ENCODE data around the gene DUOXA2. TPM values are rescaled to one million over a fixed set of nuclear protein-coding genes. Genes with fewer than 3 reads are reported as not detected.

Gene DUOXA2
- total RNA-seq, 1 donor from 2014 or later = not detected

DNA sequence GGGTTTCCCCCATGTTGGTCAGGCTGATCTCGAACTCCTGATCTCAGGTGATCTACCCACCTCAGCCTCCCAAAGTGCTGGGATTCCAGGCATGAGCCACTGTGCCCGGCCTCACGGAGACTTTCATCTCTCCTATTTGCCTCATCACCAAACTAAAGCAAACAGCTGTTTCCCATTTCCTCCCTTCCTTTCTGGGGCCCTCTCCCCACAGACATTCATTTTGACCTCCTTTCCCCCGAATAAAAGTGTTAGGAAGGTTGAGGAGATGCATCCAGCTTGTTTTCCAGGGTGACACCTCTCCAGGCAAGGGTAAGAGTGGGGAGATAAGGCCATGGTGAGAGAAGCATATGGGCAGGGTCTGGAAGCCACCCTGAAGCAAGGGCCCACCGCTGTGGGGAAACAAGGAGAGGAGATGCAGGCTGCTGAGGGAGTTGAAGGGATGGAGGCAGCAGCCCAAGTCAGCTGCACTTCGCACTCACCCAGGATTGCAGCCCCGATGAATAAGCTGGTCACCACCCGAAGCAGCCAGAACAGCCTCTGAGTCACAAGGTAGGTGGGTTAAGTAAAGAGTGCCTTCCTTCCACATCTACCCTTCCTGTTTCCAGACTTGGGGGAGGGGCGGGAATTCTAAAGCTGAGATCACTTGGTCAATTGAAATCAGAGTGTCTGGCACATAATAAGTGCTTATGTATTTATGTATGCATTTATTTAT, 7.7 kb downstream of the DUOXA2 start:
- Mint-ChIP-seq H3K4me3 (ENCODE audit: unreplicated experiment) (no peak overlapping the region), H3K27me3 (ENCODE audit: low read depth) (peaks cover 29% of the 10 kb centered on the region), H3K27ac (ENCODE audit: unreplicated experiment) (peak overlapping the region; percentile 54), H3K4me1 (ENCODE audit: low read depth) (peaks cover 15% of the 10 kb centered on the region), H3K36me3 (ENCODE audit: low read depth) (no peaks in the 10 kb centered on the region), H3K9me3 (ENCODE audit: low read depth) (no peaks in the 10 kb centered on the region)
- DNase-seq (ENCODE audit: low spot score) = no peak
- TF ChIP-seq, protein P1, sequence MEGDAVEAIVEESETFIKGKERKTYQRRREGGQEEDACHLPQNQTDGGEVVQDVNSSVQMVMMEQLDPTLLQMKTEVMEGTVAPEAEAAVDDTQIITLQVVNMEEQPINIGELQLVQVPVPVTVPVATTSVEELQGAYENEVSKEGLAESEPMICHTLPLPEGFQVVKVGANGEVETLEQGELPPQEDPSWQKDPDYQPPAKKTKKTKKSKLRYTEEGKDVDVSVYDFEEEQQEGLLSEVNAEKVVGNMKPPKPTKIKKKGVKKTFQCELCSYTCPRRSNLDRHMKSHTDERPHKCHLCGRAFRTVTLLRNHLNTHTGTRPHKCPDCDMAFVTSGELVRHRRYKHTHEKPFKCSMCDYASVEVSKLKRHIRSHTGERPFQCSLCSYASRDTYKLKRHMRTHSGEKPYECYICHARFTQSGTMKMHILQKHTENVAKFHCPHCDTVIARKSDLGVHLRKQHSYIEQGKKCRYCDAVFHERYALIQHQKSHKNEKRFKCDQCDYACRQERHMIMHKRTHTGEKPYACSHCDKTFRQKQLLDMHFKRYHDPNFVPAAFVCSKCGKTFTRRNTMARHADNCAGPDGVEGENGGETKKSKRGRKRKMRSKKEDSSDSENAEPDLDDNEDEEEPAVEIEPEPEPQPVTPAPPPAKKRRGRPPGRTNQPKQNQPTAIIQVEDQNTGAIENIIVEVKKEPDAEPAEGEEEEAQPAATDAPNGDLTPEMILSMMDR (IDR thresholded peaks at IDR 0.05) = no peak

DNA sequence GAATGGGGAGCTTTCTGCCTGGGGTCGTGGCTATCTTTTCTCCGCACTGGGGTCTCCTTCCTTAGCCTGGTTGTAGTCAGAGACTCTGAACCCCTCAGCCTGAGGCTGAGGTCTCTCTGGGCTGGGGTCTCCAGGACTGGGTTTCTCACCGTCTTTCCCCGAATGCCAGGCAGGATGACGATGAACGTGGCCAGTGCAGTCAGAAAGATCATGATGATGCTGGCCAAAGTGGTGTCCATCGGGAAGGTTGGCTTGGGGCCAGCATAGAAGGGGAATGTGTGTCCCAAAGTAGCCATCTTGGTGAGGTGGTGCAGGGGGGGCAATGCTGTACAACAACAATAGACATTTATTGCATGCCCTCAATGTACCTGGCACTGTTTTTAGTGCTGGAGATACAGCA, 8.6 kb downstream of the DUOXA2 start:
- no peak for DNase-seq (ENCODE audit: low spot score)
- H3K36me3 Mint-ChIP-seq (ENCODE audit: low read depth) = no peaks in the 10 kb centered on the region
- peaks cover 33% of the 10 kb centered on the region for H3K27me3 Mint-ChIP-seq (ENCODE audit: low read depth)
- no peak overlapping the region for H3K27ac Mint-ChIP-seq (ENCODE audit: unreplicated experiment)
- no peaks in the 10 kb centered on the region for H3K9me3 Mint-ChIP-seq (ENCODE audit: low read depth)
- TF ChIP-seq, protein P1 (IDR thresholded peaks at IDR 0.05) = no peak
- no peak overlapping the region for H3K4me3 Mint-ChIP-seq (ENCODE audit: unreplicated experiment)
- peaks cover 14% of the 10 kb centered on the region for H3K4me1 Mint-ChIP-seq (ENCODE audit: low read depth)

DNA sequence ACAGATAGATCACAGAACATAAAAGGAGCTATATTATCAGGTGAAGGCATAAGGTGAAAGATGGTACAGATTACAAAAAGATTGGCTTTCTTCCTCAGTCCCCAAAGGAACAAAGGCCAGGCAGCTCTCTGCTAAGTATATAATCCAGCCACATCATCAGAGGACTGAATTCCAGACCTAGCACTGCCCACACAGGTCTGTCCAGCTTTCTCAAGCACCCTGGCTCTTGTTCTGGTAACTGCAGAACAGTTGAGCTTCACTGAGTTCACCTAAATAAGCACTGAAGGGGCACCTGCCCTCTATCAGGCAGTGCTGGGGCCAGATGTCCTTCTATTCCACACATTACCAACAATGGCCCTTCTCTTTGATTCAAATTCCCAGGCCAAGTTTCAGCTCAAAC, 9.3 kb downstream of the DUOXA2 start:
- Mint-ChIP-seq H3K27ac (ENCODE audit: unreplicated experiment) (no peak overlapping the region), H3K4me3 (ENCODE audit: unreplicated experiment) (no peak overlapping the region), H3K36me3 (ENCODE audit: low read depth) (no peaks in the 10 kb centered on the region), H3K4me1 (ENCODE audit: low read depth) (peaks cover 7% of the 10 kb centered on the region), H3K9me3 (ENCODE audit: low read depth) (no peaks in the 10 kb centered on the region), H3K27me3 (ENCODE audit: low read depth) (peaks cover 40% of the 10 kb centered on the region)
- TF ChIP-seq, protein P1 (IDR thresholded peaks at IDR 0.05) = no peak
- no peak for DNase-seq (ENCODE audit: low spot score)

DNA sequence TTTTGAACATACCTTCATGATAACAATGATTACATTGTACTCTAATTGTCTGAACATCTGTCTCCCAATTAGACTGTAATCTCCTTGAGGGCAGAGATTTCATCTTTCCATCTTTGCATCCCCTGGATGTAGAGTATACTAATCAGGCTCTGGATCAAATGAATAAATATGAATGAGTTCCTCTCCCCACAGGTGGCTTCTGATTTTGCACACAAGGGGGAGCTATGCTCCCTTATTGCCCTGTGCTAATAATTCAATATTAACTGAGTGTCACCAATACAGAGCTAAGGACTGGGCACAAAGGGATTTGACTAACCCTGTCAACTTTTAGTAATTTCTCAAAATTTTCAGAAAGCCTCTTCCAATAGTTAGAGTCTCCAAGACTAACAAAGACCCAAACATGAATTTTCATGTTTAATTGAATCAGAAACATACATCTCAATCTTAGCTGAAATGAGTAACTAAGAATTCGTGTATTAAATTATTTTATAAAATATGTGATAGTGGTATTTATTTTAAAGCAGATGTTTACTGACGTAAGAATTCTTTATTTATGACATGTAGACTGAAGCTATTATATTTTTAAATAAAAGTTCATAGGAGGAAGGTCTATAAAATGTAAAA, 12.5 kb downstream of the DUOXA2 start:
- Mint-ChIP-seq H3K27me3 (ENCODE audit: low read depth) (peaks cover 61% of the 10 kb centered on the region), H3K4me3 (ENCODE audit: unreplicated experiment) (no peak overlapping the region), H3K36me3 (ENCODE audit: low read depth) (no peaks in the 10 kb centered on the region), H3K9me3 (ENCODE audit: low read depth) (no peaks in the 10 kb centered on the region), H3K4me1 (ENCODE audit: low read depth) (peaks cover 7% of the 10 kb centered on the region), H3K27ac (ENCODE audit: unreplicated experiment) (no peak overlapping the region)
- TF ChIP-seq, protein P1 (IDR thresholded peaks at IDR 0.05) = peak; percentile 77
- no peak for DNase-seq (ENCODE audit: low spot score)

GRCh38 chr15:45128971-45129639, 15.0 kb downstream of the DUOXA2 start:
- Mint-ChIP-seq H3K9me3 (ENCODE audit: low read depth) (no peaks in the 10 kb centered on the region), H3K4me1 (ENCODE audit: low read depth) (no peaks in the 10 kb centered on the region), H3K4me3 (ENCODE audit: unreplicated experiment) (peak overlapping the region; percentile 26), H3K27me3 (ENCODE audit: low read depth) (peaks cover 67% of the 10 kb centered on the region), H3K27ac (ENCODE audit: unreplicated experiment) (no peak overlapping the region), H3K36me3 (ENCODE audit: low read depth) (no peaks in the 10 kb centered on the region)
- TF ChIP-seq, protein P1 (IDR thresholded peaks at IDR 0.05) = no peak
- DNase-seq (ENCODE audit: low spot score) = no peak
